NCI-H226 (cell line): Measurements from ENCODE around the gene RPH3AL.
"Not testable (repeated sequence)": the region's sequence is repeated elsewhere in the genome, so short reads cannot be mapped to it uniquely, and the experiment has no call there.

Source experiments
- DNase-seq: peaks from one replicate; pipeline ENCODE4 v3.0.0-alpha.2; 2015

RPH3AL gene

DNA sequence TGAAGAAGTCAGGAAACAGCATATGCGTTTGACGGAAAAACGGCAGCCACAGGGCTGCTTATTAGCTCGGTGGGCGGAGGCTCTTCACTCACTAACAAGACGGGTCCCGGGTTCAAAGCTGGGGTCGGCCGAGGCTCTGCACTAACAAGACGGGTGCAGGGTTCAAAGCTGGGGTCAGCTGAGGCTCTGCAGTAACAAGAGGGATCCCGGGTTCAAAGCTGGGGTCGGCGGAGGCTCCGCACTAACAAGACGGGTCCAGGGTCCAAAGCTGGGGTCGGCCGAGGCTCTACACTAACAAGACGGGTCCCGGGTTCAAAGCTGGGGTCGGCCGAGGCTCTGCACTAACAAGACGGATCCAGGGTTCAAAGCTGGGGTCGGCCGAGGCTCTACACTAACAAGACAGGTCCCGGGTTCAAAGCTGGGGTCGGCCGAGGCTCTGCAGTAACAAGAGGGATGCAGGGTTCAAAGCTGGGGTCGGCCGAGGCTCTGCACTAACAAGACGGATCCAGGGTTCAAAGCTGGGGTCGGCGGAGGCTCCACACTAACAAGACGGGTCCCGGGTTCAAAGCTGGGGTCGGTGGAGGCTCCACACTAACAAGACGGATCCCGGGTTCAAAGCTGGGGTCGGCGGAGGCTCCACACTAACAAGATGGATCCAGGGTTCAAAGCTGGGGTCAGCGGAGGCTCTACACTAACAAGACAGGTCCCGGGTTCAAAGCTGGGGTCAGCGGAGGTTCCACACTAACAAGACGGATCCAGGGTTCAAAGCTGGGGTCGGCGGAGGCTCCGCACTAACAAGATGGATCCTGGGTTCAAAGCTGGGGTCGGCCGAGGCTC, 117.4 kb downstream of the RPH3AL start:
- DNase-seq: not testable (repeated sequence)

DNA sequence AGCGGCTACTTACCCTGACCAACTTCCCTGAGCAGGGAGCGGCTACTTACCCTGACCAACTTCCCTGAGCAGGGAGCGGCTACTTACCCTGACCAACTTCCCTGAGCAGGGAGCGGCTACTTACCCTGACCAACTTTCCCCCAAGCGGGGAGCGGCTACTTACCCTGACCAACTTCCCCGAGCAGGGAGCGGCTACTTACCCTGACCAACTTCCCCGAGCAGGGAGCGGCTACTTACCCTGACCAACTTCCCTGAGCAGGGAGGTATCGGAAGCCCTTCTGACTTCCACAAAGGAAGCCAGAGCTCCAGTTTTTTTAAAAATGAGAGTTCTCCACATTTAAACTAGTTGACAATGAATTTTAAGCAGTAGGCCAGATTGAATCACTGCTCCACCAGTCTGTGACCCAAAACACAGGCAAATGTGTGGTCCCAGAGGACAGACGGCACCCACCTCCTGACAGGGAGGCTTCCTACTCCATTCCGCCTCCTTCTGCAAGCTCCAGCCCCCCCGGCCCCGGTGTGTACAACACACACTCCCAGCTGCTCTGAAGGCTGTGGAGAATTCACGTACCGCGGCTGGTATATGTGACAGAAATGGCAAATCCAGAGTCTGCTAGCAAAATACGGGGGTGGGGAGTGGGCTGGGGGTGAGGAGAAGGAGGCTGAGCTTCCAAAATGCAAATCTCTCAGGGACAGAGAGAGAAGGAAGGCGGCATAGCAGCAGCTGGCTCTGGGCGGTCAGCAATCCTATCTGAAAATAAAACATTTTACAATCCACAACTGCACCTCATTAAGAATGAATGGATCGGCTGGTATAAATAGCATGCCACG, 118.2 kb downstream of the RPH3AL start:
- not testable (repeated sequence) for DNase-seq

DNA sequence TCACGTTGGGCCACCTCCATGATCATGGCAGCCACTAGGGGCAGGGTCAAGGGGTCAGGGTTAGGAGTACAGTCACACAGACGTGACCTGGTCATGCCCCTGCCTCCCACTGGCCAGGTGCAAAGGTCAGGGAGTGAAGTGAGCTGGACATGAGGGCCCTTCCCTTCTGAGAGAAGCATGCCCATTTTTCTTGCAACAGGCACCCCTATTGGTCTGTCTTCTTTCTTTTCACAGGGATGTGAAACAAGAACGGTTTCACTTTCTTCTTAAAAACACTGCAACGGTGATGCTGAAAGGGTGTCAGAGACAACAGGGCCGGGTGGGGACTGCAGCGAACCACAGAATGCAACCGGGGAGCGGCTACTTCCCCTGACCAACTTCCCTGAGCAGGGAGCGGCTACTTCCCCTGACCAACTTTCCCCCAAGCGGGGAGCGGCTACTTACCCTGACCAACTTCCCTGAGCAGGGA, 119.1 kb downstream of the RPH3AL start:
- no peak for DNase-seq

DNA sequence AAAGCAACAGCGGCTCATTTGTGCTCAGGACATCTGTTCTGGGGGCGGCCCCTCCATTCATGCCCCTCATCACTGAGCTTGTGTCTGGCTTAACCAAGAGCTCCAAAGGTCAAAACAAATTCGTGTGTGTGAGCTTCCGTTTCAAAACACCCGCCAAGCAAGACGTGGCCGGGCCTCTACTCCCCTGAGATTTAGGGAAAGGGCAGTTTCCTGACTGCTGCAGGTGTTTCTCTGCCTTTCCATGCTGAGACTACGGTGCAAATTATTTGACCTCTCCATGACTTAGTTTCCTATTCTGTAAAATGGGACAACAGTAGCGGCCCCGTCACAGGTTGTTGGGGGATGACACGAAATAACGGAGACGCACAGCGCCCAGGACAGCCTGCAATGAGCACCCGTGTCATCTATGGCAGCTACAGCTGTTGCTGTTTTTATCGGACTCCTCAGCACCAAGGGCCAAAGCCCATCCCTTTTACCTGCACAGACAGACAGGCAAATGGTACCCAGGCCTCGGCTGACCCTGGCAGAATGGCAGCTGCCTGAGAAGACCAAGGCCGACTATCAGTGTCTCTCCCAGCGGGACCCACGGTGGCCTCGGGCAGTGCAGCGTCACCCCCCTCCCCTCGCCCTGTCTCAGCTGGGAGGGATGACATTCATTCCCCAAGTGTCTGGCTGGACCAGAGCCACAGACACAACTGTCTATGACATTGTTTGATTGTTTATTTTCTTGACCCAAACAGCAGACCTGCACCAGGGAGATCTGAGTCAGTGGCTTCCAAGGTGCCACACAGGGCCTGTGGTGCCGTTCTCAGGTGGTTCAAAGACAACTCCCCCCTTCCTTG, 120.4 kb downstream of the RPH3AL start:
- DNase-seq: no peak

DNA sequence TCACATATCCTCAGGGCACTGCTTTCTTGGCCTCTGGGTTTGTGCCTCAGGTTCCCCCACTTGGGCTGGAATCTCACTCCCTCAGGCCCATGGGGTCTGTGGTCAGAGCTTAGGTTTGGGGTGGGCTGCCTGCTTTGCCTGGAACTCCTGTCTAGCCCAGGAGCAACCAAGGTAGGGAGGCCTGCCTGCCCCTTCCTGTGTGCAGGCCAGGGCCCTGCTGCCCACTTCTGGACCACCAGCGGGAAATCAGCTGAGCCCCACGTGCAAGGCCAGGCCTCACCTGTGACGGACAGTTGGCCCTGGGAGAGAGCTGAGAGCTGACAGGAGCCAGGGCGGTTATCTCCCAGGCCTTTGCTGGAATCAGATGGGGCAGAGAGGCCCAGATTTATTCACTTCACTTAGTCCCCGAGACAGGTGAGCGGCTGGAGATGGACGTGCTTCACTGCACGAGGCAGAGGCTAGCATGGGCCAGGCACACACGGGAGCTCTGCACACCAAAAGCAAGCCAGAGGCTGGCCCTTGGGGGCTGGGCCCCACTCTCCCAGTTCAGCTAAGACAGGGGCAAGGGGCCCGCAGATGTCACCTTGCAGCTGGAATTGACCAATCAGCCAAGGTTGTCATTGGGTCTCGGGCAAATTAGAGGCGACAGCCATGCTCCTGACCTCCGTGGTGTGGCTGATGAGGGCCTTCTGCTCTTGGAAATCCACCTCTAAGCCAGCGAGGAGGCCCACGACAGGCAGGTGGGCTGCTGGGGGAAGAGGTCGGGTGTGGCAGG, 121.2 kb downstream of the RPH3AL start:
- no peak for DNase-seq

DNA sequence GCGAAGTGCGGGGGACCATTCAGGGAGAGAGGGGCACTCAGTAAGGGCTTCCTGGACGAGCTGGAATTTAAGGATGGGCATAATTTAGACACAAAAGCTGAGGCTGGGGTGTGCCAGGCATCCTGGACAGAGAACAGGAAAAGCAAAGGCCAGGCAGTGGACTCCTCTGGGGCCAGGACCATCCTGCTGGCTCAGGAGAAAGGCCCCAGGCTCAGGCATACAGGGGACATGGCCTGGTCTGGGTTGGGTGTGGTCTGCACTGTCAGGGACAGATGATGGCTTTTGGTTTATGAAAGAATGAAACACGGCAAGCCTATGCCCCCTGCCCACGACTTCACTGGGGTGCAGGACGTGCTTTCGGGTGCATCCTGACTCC, 122.2 kb downstream of the RPH3AL start:
- no peak for DNase-seq

DNA sequence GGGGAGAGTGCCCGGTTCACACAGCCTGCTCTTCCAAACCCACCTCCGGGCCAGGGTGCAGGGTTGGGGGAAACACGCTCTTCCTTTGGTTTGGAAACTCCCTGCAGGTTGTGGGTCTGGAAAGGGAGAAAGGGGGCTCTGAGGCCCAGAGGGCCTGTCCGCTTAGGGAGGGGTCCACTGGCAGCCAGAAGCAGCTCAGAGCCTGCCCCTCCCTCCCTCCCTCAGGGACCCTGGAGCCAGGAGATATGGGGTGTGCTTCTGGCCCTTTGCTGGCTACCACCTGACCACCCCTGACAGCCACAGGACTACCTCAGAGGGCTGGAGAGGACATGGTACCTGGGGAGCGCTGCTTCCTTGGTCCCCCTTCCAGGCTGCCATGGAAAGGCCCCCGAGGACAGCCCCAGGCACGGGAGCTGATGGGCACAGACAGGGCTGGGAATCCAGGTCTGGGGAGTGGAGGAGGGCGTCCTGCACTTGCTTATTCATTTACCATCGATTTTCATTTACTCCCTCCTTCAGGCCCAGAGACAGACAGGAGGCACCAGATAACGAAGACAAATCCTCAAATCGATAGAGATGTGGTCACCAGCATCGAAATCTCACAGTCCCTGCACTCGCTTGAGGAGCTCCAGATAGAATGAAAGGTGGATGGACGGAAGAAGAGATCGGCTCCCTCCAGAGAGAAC, 122.8 kb downstream of the RPH3AL start:
- no peak for DNase-seq

DNA sequence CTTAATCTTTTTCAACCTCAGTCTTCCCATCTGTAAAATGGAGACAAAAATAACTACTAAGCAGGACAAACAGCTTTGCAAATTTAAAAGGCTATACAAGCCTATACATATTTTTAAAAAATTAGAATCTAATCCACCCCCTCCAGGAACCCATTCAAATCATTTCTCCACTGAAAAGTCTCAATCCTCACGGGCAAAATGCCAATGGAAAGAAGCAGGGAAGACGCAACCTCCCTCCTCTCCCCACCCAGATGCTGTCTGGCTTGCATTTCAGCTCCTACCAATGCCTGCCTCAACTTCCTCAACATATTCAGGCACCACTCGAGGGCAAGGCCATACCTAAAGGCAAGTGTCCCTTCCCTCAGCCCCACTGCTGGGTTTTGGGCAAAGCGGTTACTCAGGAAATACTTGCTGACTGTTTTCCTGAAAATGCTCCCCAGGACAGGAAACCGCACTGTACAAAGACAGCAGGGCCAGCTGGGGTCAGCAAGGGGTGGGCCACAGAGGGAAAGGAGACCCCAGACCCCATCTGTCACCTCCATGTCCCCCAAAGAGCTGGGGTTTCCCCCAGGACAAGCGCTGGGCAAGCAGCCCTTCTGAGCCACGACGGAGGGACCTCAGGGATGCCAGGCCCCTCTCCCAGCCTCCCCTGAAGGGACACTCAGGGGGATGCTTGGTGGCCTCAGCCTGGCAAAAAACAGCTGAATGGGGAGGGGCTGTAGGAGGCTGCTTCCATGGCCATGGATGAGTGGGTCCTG, 123.5 kb downstream of the RPH3AL start:
- DNase-seq: no peak

DNA sequence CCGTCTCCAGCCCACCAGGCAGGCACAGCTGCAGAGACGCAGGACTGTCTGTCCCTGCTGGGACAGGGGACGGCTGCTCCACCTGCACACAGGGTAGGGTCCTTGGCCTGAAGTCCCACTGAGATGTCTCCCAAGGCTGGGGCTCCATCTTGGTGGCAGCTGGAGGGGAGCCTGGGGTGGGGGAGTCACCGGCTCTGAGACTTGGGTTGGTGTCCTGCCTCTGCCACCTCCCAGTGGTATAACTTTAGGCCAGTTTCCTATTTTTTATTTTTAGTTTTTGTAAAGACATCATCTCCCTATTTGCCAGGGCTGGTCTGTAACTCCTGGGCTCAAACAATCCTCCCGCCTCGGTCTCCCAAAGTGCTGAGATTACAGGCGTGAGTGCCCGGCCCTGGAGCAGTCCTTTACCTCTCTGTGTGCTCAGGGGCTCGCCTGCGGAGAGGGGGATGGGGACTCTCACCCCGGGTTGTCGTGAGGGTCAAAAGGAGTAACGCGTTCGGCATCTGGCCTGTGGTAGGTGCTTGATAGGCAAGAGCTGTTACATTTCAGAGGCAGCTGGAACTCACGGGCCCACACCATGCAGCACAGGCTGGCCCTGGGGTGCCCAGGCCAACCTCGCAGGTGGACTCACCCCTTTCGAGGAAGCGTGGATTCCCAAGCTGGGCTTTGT, 124.5 kb downstream of the RPH3AL start:
- DNase-seq: no peak

DNA sequence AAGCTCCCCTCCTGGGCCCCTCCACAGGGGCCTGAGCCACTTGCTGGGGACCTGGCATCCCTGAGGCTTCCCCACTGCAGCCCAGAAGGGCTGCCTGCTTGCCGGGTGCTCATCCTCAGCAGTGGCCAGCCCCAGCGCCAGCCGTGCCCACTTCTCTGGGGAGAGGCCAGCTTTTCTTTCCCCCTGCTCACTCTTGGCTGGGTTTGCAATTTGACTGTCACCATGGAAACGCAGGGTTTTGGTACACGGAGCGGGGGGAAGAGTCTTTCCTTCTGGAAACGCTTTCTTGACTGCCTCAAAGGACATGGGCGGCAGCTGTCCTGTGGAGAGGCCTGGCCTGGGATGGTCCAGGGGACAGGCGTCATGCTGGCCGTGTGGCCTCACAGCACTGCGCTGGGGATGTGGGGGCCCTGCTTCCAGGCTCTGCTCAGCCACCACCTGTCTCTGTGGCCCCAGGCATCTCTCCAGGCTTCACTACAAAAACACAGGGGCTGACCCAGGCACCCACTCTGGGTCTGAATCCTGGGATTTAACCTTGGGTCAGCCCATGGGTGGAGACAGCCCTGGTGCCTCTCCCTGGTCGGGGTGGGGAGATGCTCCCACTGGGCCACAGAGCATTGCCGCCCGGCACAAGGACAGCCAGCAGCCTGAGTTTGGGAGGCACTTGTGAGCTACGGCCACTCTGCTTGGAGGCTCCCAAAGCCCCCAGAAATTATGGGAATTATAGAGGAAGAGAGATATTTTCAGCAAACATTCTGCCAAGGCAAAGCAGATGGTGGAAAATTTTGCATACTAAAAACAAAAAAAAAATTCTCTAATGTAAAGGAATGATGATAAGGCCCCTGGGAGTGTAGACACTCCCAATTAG, 125.3 kb downstream of the RPH3AL start:
- no peak for DNase-seq

DNA sequence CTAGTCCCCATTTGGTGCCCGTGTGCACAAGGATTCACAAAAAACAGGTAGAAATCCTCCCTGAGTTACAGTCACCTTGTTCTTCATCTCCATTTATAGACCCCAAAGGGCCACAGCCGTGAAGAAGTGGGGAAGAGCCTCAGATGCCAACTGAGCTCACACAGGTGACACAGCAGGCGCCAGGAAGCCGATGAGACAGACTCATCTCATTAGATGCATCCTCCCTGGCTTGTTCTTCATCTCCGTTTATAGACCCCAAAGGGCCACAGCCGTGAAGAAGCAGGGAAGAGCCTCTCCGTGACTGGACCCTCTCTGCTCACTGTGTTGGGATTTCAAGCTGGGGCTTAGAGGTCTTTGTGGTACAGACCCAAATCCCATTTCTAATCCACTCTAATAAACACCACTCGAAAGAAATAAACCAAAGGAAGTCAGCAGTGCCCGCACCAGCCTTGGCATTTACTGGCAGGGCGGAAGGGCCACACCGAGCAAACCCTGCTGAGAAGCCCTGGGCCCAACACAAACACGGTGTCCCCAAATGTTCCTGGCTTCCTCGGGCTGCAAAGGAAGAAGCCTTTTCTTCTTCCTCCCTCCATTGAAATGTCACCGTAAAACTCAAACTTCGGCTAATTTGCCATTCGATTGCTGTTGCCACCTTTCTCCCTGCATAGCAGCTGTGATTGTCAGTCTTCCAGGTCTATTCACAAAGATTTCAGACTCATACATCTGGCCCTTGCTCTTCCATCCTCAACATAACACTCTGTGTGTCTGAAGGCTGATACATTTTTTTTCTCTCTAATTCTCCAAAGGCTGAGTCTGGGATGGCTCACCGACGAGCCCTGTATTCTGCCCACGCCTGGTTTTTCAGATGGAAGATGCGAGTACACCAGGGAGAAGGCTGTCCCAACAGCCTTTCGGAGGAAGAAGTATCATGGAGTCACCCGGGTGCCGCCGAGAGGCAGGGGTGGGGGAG, 126.2 kb downstream of the RPH3AL start:
- DNase-seq: no peak

DNA sequence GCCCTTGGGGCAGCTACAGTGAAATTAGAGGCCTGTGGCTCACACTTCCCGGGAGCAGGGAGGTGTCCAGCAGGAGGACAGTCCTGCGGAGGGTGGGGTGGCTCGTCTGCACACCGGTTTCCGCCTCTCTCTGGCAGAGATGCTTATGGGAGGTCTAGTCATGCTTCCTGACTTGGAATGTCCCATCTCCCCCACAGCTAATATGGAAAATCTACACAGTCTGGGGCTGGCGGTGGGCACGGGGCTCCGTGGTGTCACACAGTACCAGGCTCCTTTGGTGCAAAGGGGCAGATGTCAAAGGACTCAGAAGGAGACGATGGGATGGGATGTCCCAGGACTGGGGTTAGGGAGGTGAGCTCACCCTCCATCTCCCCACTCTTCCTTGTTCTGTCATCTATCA, 127.1 kb downstream of the RPH3AL start:
- DNase-seq: no peak

DNA sequence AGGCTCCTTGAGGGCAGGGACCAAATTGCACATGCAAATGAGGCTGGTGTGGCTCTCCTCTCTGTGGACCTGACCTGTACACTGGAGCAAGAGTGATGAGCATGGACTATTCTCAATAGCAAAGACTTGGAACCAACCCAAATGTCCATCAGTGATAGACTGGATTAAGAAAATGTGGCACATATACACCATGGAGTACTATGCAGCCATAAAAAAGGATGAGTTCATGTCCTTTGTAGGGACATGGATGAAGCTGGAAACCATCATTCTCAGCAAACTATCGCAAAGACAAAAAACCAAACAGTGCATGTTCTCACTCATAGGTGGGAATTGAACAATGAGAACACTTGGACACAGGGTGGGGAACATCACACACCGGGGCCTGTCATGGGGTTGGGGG, 128.0 kb downstream of the RPH3AL start:
- not testable (repeated sequence) for DNase-seq

DNA sequence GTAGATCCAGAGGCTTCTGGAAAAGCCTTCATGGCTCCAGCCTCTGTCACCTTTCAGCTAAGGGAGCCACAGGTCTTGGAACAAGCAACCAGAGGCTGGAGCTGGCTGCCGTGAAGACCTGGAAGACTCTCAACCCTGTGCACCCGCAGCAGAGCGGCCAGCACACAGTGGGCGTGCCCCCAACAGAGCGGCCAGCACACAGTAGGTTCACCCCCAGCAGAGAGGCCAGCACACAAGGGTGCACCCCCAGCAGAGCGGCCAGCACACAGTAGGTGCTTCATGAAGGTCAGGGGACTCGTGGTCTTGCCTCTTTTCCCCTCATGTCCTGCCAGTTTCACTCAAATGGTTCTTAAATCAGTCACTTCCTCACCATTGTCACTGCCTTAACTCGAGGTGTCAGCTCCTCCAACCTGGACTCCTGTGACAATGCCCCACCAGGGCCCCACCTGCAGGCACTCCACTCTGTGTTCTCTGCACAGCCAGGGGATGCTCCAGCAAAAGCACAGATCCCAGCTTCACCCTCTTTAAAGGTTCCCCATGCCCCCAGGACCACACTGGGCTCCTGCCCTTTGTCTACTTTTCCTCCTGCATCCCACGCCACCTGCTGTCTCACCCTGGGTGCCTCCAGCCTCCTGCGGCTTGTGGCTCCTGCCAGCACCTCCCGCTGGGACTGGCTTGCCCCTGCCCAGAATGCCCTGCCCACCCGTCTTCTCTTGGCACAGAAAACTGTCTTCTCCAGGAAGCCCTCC, 128.7 kb downstream of the RPH3AL start:
- no peak for DNase-seq

DNA sequence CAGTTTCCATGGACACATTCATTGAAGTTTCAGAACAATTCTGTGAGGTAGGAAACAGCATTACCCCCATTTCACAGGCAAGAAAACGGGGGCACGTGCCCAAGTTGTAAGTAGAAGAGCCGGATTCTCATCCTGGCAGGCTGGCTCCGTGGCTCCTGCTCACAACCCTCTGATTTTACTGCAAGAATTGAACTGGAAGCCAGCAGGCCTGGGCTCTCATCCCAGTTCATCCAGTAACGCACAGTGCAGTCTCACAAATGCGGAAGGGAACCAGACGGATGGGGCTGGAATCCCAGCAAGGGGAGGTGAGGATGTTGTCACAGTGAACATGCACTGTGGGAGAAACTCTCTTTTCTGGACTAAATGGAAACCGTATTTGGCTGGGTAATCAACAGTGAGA, 130.4 kb downstream of the RPH3AL start:
- no peak for DNase-seq

DNA sequence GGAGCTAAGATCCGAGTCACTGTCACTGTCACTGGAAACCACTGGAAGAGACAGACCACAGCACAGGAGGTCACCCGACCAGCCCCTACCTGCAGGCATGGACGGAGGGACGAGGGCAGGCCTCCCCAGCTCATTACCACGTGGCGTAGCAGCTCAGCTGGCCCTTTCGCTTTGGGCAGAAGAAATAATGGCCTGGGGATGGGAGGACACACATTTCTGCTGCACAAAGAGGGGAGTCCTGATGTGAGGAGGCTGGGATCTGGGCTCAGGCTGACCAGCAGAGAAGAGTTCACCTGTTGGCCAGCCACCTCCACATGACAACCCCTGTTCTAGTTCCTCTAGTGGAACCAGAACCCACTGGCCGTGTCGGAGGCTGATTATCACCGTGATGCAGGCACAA, 132.9 kb downstream of the RPH3AL start:
- DNase-seq: no peak

DNA sequence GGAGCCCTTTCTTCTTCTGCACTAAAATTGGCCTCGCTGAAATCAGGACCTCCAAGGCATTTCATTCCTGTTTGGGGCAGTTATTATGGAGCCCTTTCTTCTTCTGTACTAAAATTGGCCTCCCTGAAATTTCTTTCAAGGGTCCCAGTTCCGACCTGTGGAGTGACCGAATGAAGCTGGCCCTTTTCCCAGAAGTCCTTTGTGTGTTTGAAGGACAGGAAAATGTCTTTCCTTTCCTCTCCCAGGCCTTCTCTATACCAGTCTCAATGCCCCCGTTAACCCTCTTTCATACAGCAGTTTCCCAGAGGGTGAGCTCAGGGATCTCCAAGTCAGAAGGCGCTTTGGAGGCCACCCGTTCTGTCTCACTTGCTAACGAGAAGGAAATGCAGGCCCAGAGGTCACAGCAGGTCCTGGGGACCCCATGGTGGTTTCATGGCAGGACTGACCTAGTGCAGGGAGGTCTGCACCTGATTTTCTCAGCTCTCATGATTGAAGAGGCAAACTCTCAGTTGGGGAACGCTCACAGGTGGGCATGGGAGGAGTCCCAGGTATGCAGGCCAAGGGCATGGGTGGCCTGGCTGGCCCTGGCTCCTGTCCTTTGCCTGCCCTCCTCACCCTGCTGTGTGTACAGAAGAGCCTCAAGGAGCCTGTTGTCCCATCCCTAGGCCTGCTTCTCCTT, 134.0 kb downstream of the RPH3AL start:
- DNase-seq: no peak
